Psoas muscle (tissue), 8 donors: ENCODE measurements around the gene DDN. TPM values are rescaled to one million over a fixed set of nuclear protein-coding genes. Genes with fewer than 3 reads are reported as not detected.

ENCODE experiments used
- ATAC-seq, 4 donors: fragments of 200-7000 bp; cut with Tn5 transposase; one replicate each; pipeline ENCODE4 v1.9.1; 2020; ENCODE audit warnings: moderate library complexity in 3 of 4, mild to moderate bottlenecking in 2 of 4
- DNase-seq, 2 donors: peaks; one replicate each; pipeline ENCODE4 v3.0.0-alpha.2; 2020
- H3K27ac ChIP-seq: fragments of 200-600 bp; one replicate; pipeline ENCODE4 v1.8.0; 2022
- H3K27me3 ChIP-seq, 3 donors: fragments of 200-600 bp in 1 of 3; one replicate each; pipeline versions ENCODE4 v1.6.1 to v1.8.0; 2013 to 2022; ENCODE audit warnings: low read length in 2 of 3, mild to moderate bottlenecking in 2 of 3, moderate library complexity in 1 of 3; ENCODE audit not compliant: insufficient read depth in 3 of 3
- H3K36me3 ChIP-seq, 2 donors: fragments of 200-600 bp in 1 of 2; one replicate each; pipeline versions ENCODE4 v1.6.1 to v1.8.0; 2013 to 2022; ENCODE audit warnings: low read depth in 1 of 2, mild to moderate bottlenecking in 1 of 2, moderate library complexity in 1 of 2; ENCODE audit not compliant: insufficient read depth in 1 of 2
- H3K4me1 ChIP-seq: fragments of 200-600 bp; one replicate; pipeline ENCODE4 v1.8.0; 2022
- H3K4me3 ChIP-seq: fragments of 200-600 bp; one replicate; pipeline ENCODE4 v1.8.0; 2022; ENCODE audit warnings: mild to moderate bottlenecking
- H3K9me3 ChIP-seq: fragments of 200-600 bp; one replicate; pipeline ENCODE4 v1.8.0; 2022
- CTCF ChIP-seq: fragments of 200-600 bp; IDR thresholded peaks from one replicate; pipeline ENCODE4 v1.8.0; 2022; ENCODE audit warnings: antibody characterized with exemption
- WGBS, 3 donors: extraction: QIAGEN DNeasy Blood & Tissue Kit; methylation state at CpG; one replicate each; pipeline versions ENCODE4 v1.1.6 to v1.1.7; 2013; 5-methylcytosine and 5-hydroxymethylcytosine counted together
- intact Hi-C, 2 donors: fragments of 100-400 bp; cut with DNase I; formaldehyde crosslinking; loops; one replicate each; pipeline versions ENCODE4 v1.11.0 to v1.14.2; 2022
- polyA plus RNA-seq, 3 donors: library from polyadenylated mRNA; stranded (reverse); fragments of 200-250 nt; gene quantifications; one replicate each; pipeline ENCODE4 v1.2.3, GENCODE V29; 2013
- total RNA-seq, 4 donors: library from RNA; stranded (reverse); fragmentation: NEBNext Ultra II Directional in 2 of 4; extraction: Animal tissue kit (Norgen Biotek cat#: 25700) in 2 of 4; gene quantifications; one replicate each; pipeline versions ENCODE4 v1.2.1 to v1.2.4, GENCODE V29; 2021 to 2023
- donor health status: healthy with polysubstance abuse.
- donor health status: DM: no; HTN: no; CAD: no; lungs with moderate emphysema.
- donor health status: Bipolar disorder and iron deficiency.
- donor health status: healthy.
- donor health status: DM: yes; HTN: yes; CAD: no.
- donor health status: DM: no; HTN: no; CAD: no.
- donor health status: DM: no; HTN: no; CAD: no.
- donor health status: DM: yes; HTN: yes; CAD: no.

DDN gene
- total and polyA plus RNA-seq, 7 donors = 11.2 to 485 (median 72.6) TPM

DNA sequence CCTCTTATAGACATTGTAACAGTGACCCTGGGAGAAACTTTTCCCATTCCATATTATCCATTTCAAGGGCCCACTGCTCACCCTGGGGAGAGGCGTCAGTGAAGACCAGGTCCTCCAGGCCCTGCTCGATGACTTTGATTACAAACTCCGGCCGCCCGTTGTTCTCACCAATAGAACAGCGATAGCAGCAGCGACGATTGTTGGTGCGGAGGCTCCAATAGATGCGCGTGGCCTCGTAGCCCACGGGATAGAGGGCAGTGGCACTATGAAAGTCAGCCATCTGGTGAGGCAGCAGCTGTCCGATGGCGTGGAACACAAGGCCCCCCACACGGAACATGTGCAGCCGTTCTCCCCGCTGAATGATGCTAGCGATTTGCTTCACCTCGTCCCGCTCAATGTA lies 26.9 kb upstream of the DDN start:
- no peak for TF ChIP-seq CTCF
- no peaks in the 10 kb centered on the region for H3K9me3 ChIP-seq
- WGBS, 3 donors = 85 to 92% (median 87%) methylated on average over 21 of the region's 21 CpGs
- no peaks in the 10 kb centered on the region for H3K4me1 ChIP-seq
- peaks cover 11 to 100% of the 10 kb centered on the region in 2 donors for H3K36me3 ChIP-seq
- ATAC-seq = no peak
- intact Hi-C loops = loop anchor here in 1 of 2 donors (2.0 kb wide), 1 partner anchor 21 kb away; no protein-coding TSS in a partner anchor
- no peak for DNase-seq
- no peak overlapping the region for H3K27ac ChIP-seq
- no peaks in the 10 kb centered on the region for H3K27me3 ChIP-seq
- H3K4me3 ChIP-seq = no peak overlapping the region

DNA sequence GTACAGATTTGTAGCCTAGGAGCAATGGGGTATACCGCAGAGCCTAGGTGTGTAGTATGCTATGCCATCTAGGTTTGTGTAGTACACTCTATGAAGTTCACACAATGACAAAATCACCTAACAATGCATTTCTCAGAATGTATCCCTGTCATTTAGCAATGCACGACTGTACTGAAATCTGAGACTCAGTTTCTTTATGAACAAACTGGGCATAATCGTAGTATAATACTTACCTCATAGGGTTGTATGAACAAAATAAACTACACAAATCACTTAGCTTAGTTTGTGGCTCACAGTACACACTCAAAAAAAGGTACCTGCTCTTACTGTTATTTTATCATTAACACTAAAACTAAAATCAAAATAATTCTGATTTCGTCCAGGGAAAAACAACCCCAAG lies 26.3 kb upstream of the DDN start:
- DNase-seq = no peak
- Histone ChIP-seq H3K36me3 (peaks cover 11 to 100% of the 10 kb centered on the region in 2 donors), H3K4me1 (no peaks in the 10 kb centered on the region), H3K27me3 (no peaks in the 10 kb centered on the region), H3K27ac (no peak overlapping the region), H3K4me3 (no peak overlapping the region), H3K9me3 (no peaks in the 10 kb centered on the region)
- intact Hi-C loops = no loop called here
- ATAC-seq = no peak
- no peak for TF ChIP-seq CTCF
- WGBS, 3 donors = 82 to 89% (median 83%) methylated on average over 4 of the region's 4 CpGs

DNA sequence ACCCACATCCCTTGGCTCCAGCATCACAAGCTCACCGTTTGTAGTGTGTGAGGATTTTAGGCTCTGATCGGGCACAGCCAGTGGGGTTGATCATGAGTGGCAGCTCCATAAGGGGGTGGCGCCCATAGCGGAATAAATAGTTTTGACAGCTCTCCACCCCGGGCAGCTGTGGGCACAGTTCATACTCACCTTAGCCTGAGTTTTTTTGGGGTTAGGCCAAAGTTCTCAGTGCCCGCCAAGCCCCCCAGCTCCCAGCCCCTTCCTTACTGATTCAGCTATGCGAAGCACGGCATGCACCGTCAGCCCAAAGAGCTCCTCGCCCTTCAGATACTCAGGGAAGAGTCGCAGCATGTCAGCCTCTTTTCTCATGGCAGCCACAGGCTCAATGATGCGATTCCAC lies 25.4 kb upstream of the DDN start:
- 83 to 87% (median 84%) methylated on average over 12 of the region's 12 CpGs for WGBS, 3 donors
- Histone ChIP-seq H3K27ac (no peak overlapping the region), H3K36me3 (peaks cover 11 to 92% of the 10 kb centered on the region in 2 donors), H3K9me3 (no peaks in the 10 kb centered on the region), H3K4me3 (no peak overlapping the region), H3K27me3 (no peaks in the 10 kb centered on the region), H3K4me1 (no peaks in the 10 kb centered on the region)
- DNase-seq (no peak), ATAC-seq (no peak)
- intact Hi-C loops = loop anchor here (5.0 kb wide), 1 partner anchor 33 kb away; no protein-coding TSS in a partner anchor
- TF ChIP-seq CTCF = no peak

- Histone ChIP-seq H3K27me3 (no peaks in the 10 kb centered on the region), H3K27ac (no peak overlapping the region), H3K36me3 (peaks cover 11 to 84% of the 10 kb centered on the region in 2 donors), H3K9me3 (no peaks in the 10 kb centered on the region), H3K4me3 (no peak overlapping the region), H3K4me1 (peaks cover 4% of the 10 kb centered on the region)
- 92 to 98% (median 94%) methylated on average over 2 of the region's 2 CpGs for WGBS, 3 donors
- intact Hi-C loops = loop anchor here (5.0 kb wide), 1 partner anchor 33 kb away; no protein-coding TSS in a partner anchor
- TF ChIP-seq CTCF = no peak
- ATAC-seq (no peak), DNase-seq (no peak)
Observed at GRCh38 chr12:49023812-49024211, 24.6 kb upstream of the DDN start.
